GM21526 (cell line): ENCODE measurements around the gene AHCTF1.

ENCODE experiments used
- ATAC-seq: cut with Tn5 transposase; IDR thresholded peaks from one replicate; pipeline ENCODE4 v1.9.1; 2021; ENCODE audit warnings: moderate library complexity; ENCODE audit not compliant: unreplicated experiment, low FRiP score

AHCTF1 gene

DNA sequence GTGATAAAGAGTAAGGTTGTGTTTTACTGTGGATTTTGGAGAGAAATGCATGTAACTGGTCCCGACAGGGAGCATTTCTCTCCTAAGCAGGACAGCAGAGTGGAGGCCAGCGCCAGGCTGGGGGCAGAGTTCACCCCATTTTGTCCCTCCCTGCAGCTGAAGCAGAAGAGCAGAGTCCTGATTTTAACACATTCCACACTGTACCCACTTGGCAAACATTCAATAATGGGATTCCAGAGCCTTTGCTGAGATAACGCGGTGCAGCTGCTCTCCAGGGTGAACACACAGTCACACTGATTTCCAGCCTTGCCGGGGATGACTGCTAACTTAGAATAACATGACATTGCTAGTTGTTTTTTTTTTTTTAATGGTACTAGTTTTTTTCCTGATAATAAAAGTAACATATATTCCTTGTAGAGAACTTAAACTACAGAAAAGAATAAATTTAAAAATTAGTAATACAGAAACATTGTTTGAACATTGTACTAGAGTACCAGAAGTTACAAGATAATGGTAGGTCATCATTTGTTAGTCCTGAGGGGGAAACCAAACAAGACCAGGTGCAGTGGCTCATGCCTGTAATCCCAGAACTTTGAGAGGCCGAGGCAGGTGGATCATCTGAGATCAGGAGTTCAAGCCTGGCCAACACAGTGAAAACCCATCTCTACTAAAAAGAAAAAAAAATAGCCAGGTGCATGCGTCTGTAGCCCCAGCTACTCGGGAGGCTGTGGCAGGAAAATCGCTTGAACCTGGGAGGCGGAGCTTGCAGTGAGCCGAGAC lies 130.3 kb downstream of the AHCTF1 start:
- ATAC-seq: no peak

DNA sequence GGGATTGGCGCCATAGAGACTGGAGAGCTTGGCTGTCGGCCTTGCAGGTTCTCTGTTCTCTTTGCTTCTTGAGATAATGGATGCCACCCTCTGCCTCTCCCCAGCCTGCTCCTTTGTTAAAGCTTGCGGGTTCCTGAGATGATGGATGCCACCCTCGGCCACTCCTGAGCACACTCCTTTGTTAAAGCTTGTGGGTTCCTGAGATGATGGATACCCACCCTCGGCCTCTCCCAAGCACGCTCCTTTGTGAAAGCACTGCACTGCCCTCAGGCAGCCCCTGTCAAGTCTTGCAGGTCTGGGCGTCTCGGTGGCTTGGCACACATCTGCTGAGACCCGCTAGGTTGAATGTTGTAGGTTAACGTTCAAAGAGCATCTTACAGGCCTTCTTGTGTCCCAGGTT lies 131.0 kb downstream of the AHCTF1 start:
- ATAC-seq: no peak

DNA sequence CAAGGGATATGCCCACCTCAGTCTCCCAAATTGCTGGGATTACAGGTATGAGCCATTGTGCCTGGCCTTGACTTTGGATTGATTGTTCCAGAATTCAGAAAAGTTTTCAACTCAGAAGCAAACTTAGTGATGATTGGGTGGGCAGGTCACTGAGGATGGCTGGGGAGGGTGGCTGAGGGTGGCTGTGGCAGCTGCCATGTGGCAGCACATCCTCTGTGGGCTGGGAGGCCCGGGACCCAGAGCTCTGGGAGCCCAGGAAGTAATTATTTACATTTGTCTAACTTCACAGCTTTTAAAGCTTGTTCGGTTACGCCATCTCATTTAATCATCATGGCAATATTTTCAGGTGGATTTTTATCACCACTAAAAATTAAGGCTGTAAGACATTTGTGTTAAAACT lies 131.4 kb downstream of the AHCTF1 start:
- ATAC-seq: no peak

DNA sequence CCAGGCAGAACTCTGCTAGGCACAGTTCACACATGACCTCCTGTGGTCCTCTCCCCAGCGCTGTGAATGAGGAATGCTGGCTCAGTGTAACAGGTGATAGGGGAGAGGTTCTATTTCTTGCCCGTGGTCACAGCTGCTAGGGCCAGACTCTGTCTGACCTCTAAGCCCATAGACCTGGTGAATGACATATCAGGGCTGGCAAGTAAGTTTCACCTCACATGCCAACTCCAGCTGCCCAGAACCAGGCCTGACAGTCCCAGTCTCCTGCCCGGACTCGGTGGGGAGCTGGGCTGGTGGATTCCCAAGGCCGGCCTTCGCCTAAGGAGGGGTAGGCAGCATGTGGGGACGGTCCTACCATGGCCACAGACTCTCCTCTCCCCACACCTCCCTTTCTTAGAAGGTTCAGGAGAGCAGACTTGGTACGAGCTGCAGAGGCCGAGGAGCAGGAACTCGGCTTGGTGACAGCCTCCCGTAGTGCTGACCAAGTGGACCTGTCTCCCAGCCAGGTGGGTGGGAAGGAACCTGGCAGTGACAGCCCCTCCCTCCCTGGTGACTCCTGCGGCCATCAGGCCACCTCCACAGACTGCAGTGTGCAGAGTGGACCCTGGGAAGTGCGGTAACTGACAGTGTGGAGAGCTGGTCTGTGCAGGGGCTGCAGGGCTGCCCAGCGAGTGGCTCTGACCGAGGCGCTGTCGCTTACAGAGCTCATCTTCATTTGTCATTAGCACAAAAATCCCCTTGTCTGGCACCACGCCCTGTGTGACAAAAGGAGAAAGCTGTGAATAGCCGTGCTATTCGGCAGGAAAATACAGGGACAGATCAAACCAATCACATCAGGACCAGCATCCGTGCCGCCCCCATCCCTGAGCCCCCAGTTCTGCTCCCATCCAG lies 132.9 kb downstream of the AHCTF1 start:
- ATAC-seq: no peak

DNA sequence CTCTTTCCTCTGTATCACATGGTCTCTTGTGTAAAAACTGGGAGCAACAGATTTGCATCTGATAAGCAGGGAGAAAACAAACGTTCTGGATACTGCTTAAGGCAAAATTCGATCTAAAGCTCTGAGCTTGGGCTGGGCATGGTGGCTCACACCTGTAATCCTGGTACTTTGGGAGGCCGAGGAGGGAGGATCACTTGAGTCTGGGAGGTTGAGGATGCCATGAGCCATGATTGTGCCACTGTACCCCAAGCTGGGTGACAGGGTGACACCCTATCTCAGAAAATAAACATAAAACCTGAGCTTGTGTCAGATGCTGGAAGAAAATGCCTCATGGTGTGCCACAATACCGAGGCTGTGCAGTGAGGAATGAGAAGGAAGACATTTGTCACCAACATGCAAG lies 133.6 kb downstream of the AHCTF1 start:
- no peak for ATAC-seq

DNA sequence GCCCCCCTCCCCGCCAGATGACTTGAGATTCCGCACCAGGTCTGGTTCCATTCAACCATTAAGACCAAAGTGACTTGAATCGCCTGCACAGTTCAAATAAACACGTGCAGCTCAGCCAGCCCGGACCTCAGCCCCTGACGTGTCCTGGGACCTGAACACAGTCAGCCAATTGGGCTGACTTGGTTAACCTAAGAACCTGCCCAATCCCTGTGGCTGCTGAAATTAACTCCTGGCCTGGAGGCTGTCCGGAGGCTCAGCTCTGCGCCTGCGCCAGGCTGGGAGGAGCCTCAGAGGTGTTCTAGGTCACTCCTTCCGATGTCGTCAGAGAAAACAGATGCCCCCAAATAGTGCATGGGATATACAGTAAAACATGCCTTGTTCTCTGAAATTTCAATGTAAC lies 134.2 kb downstream of the AHCTF1 start:
- ATAC-seq: no peak

DNA sequence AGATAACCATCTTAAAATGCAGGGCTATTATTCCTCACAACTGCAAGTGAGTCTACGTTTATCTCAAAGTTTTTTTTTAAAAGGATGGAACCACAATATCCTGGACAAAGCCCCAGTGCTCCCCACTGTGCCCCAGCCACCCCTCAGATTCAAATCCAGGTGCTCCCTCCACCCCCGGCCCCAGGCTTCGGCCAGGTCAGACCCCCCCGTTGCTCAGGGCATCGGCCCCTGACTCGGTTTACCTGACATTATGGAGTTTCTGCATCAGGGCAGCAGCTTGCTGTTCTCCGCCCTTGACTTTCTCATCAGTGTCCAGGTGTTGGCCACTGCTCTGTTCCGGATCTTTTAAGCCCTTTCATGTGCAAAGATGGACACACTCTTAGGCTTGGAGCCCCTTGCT lies 134.6 kb downstream of the AHCTF1 start:
- ATAC-seq: no peak

DNA sequence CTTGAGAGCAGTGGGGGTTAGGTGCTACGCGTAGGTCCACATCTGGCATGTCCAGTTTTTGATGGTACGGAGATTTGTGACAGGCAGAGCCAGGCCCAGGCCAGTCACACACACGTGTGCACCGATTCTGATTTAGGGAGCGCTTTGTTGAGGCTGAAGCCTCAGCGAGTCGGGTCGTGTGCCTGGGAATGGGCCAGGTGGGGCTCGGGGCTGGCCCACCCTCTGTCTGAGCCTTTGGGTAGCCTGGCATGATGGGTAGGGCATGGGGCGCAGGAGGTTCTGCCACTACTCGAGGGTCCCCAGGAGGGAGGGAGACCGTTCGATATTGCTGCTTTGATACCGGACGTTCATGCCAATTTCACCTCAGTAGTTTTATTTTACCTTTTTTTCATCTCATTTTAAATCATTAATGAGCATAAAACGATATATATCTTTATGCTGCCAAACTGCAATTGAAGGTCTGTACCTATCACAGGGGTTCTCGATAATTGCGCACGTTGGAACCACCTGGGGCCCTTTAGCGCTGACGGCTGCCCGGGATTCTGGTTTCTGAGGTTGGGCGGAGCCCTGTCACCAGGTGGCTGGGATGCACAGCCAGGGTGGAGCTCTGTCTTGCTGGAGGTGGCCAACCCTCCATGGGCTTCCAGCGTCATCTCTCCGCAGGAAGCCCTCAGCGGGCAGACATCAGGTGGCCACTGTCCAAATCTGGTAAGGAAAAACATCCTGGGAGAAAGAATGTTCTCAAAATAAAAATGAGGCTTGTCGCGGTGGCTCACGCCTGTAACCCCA lies 135.6 kb downstream of the AHCTF1 start:
- ATAC-seq: no peak

DNA sequence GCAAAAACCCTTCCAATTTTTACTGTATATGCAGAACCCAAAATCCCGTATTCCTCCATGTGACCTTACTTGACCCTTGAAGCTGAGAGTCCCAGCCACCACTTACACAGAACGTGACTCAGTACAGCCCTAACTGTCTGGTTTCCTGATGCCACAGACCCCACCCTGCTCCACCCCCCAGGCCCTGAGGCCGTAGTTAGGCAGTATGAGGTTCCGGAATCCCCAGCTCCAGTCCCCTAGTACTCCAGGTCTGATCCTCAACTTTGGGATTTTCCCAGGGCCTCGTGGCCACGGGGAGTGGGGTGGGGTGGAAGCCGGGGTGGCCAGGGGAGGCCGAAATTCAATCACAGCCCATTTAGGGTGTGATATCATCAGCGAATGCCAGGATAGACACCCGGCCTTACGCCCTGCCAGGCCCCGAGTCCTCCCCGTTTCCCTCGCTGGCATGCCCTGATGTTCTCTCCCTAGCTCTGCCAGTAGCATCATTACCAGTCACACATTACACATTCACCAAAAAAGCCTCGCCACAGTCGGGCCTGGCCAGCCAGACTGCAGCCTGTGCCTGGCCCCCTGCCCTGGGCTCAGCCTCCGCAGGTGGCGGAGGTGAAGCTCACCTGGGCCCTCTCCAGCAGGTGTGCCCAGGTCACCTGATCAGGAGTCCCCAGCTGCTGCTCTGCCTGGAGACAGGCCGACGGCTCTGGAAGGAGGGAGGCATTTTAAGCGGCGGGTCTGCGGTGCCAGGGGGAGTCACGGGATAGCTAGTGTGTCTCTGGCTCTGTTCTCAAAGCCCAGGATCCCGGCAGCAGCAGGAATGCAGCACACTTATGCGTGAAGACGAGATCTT lies 136.7 kb downstream of the AHCTF1 start:
- ATAC-seq: no peak

DNA sequence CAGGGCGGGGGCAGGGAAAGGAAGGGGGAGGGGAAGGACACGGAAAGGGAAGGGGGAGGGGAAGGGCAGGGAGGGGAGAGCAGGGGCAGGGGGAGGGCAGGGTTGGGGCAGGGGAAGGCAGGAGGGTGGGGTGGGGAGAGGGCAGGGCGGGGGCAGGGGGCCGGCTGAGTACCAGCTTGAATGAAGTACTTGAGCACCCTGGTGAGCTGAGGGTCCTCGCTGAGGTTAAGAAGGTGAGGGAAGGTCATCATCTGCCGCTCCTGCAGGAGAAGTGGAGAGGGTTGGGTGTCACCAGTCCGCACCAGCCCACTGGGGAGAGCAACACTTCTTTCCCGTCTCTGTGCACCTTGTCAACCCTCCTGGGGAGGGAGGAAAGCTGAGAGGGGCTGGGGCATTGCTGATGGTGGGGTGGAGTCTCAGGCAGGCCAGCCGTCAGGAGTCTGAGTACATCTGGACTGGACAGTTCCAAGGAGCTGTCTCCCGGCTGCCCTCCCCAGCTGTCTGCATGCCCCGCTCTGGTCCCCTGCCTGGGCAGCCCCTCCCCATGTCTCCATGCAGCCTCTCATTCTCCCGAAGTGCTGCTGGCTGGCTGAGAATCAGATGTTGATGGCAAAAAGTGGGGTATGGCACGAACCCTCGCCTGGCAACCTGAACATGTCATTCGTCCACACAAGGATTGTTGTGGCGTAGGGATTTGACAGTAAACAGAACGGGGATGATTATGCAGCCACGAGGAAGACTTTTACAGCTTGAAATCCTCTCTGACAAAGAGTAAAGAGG lies 137.5 kb downstream of the AHCTF1 start:
- no peak for ATAC-seq

DNA sequence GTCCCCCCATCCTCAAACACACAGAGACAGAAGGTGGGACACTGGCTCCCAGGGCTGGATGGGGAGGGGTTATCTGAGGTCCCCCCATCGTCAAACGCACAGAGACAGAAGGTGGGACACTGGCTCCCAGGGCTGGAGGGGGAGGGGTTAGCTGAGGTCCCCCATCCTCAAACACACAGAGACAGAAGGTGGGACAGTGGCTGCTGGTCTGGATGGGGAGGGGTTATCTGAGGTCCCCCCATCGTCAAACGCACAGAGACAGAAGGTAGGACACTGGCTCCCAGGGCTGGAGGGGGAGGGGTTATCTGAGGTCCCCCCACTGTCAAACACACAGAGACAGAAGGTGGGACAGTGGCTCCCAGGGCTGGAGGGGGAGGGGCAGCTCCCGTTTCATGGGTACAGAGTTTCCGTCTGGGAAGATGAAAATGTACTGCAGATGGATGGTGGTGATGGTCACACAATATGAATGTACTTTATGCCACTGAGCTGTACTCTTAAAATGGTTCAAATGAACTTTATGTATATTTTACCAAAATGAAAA lies 138.3 kb downstream of the AHCTF1 start:
- no peak for ATAC-seq

DNA sequence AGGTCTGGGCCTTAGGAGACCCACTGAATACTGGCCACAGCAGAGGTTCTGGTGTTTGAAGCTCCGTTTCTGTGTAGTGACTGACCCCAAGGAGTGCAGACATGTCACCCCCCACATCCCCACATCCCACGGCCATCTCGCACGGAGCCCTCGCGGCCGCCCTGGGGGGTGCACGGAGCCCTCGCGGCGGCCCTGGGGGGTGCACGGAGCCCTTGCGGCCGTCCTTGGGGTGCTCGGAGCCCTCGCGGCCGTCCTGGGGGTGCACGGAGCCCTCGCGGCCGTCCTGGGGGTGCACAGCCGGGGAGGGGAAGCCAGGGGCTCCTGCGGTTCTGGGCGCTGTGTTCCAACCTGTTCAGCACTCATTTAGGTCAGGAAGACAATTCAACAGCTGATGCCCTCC lies 139.1 kb downstream of the AHCTF1 start:
- no peak for ATAC-seq

DNA sequence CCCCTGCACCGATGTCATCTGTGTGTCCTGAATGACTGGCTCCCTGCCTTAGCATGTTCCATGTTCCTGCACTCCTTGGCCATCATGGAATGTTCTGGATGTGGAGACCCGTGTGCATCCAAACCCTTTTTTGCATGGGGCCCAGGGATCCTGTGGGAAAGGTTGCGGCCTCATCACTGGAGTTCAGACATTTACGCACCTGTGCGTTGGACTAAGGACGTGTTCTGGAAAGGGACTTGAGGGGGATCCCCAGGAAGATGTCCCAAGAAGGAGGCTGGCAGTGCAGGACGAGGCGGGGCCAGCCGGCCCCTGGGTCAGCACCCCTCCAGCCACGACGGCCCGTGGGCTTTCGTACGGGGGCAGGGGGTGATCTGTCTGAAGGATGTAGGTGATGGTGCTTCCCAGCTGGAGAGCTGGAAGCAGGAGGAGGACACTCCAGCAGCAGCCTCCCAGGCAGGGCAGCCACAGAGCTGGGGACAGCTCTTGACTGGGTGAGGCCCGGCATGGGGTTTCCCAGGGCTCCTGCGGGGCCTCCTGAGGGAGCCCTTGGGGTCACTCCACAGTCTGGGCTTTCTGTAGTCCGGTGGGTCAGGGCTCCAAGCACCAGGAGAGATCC lies 140.3 kb downstream of the AHCTF1 start:
- no peak for ATAC-seq

DNA sequence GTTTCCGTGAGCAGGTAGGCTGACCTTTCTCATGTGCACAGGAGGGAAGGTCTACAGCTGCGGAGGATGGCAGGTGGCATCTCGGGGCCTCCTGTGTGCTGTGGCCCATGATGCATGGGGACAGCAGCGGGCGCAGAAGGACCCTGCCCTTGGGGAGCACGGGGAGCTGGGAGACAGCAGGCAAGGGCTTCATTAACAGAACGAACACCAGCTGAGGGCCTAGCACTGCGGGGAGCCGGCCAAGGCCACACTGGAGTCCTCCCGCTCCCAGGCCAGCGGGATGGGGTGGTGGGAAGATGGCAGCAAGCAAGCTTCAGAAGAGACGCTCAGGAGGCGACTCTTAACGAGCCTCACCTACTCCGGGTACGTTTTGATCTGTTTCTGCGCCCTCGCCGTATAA lies 140.9 kb downstream of the AHCTF1 start:
- ATAC-seq: no peak

DNA sequence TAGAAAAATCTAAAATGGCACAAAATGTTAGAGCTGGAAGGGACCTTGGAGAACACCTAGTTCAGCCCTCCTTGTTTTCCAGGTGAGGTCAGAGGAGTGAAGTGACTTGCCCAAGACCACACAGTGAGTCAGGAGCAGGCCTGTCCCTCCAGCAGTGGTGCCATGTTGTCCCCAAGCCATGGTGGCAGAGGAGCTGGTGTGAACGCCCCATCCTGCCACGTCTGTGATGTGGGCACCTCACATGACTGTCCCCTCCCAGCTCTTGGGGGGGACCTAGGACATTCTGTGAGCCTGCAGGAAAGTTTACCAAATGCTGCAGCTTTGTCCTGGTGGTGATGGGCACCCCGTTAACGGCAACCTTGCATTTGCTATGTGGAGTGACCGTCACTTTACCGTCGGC lies 141.4 kb downstream of the AHCTF1 start:
- ATAC-seq: no peak

DNA sequence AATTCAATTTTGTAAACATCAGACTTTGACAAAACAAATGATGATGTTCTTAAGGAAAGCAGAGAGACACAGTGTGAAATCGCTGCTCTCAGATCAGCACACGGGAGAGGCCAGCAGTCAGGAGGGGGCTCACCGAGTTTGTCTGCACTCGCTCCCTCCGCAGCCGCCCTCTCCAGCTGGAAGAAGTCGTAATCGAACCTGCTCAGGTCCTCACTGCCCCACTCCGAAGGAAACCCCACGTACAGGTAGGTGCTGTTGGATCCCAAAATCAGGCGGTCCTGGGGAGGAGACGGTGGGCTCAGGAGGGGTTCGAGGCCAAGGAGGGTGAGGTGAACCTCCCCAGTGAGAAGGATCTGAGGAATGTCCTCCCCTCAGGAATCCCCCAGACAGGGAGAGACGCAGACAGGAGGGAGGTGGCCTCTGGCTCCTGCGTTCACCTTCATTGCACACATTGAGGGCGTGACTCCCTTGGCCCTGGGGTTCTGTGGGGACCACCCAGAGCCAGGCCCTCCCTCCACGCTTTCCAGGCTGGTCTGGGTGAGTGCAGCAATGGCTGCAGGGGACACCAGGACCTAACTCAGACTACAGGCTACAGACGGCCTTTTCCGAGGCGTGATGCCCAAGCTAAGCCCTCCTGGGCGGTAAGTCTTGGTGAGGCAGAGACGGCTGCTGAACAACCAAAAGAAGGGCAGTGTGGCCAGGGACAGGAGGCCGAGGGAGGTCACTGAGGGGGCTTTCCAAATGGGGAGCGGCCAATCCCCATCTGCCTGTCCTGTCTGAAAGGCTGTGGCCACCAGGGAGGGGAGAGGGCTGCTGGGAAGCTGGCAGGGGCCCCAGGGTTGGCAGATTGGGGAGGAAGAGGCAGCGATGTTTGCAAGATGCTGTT lies 142.1 kb downstream of the AHCTF1 start:
- ATAC-seq: no peak
